K562 (cell line): ENCODE results near the gene B3GNT9. TPM values are rescaled to one million over a fixed set of nuclear protein-coding genes. Genes with fewer than 3 reads are reported as not detected.

Experiments
- CAMTA2 ChIP-seq: fragments of 250-450 bp; sonication (Bioruptor Pico); conservative IDR thresholded peaks from 2 replicates; pipeline ENCODE4 v1.5.1; 2022
- HLTF ChIP-seq: fragments of 450-650 bp; IDR thresholded peaks from 2 replicates; pipeline ENCODE4 v1.6.1; 2016
- KAT8 ChIP-seq: fragments of 450-650 bp; IDR thresholded peaks from 2 replicates; pipeline ENCODE4 v1.6.1; 2016; ENCODE audit warnings: low read depth, mild to moderate bottlenecking
- LARP7 ChIP-seq: fragments of 450-650 bp; IDR thresholded peaks from 2 replicates; pipeline ENCODE4 v1.6.1; 2016
- MCM2 ChIP-seq: fragments of 450-650 bp; IDR thresholded peaks from 2 replicates; pipeline ENCODE4 v1.6.1; 2017; ENCODE audit warnings: low read depth, mild to moderate bottlenecking
- RB1 ChIP-seq: fragments of 450-650 bp; IDR thresholded peaks from 2 replicates; pipeline ENCODE4 v1.6.1; 2017; ENCODE audit warnings: low read depth, mild to moderate bottlenecking
- STAG1 ChIP-seq: sonication (generic); formaldehyde crosslinking; IDR thresholded peaks from 2 replicates; pipeline ENCODE4 v1.5.0; 2020; ENCODE audit warnings: missing genetic modification reagents, borderline replicate concordance
- ZC3H4 ChIP-seq: sonication (generic); formaldehyde crosslinking; IDR thresholded peaks from 2 replicates; pipeline ENCODE4 v1.9.0; 2021; ENCODE audit warnings: missing genetic modification reagents, borderline replicate concordance
- ZFP1 ChIP-seq: fragments of 450-650 bp; formaldehyde crosslinking; IDR thresholded peaks from 2 replicates; pipeline ENCODE4 v1.4.0; 2020; ENCODE audit warnings: mild to moderate bottlenecking, mixed read lengths
- ZNF75A ChIP-seq: fragments of 450-650 bp; formaldehyde crosslinking; IDR thresholded peaks from 2 replicates; pipeline ENCODE4 v1.4.0; 2020; ENCODE audit warnings: mild to moderate bottlenecking
- ZNF785 ChIP-seq: fragments of 250-450 bp; sonication (Bioruptor Pico); IDR thresholded peaks from 2 replicates; pipeline ENCODE4 v1.4.0; 2020; ENCODE audit warnings: mild to moderate bottlenecking
- ZNF830 ChIP-seq: fragments of 250-450 bp; sonication (Bioruptor Pico); IDR thresholded peaks from 2 replicates; pipeline ENCODE4 v1.5.0; 2021; ENCODE audit warnings: mild to moderate bottlenecking
- polyA plus RNA-seq, 8 experiments: library from polyadenylated mRNA; depleted of rRNA in 4 of 8; stranded (reverse) in 5 of 8; unstranded in 3 of 8; fragments of >200 nt; fragmentation: Nextera tagmentation in 2 of 8; fragmentation: Illumina TruSeq in 1 of 8; extraction: Ambion mirVana in 2 of 8; extraction: Trizol in 1 of 8; gene quantifications; 2 replicates each; pipeline versions ENCODE4 v1.2.1 to v1.2.3, GENCODE V29; 2011 to 2014; ENCODE audit warnings: inconsistent platforms in 1 of 8, missing spikeins in 1 of 8
- total RNA-seq, 7 experiments: library from RNA; depleted of rRNA in 6 of 7; stranded (reverse); fragments of >200 nt in 6 of 7; fragmentation: Illumina TruSeq in 2 of 7; extraction: Trizol in 2 of 7; gene quantifications; 2 replicates each; pipeline versions ENCODE4 v1.2.1 to v1.2.3, GENCODE V29; 2011 to 2021; ENCODE audit warnings: low replicate concordance in 1 of 7
- TF ChIP-seq, protein P1 (sequence below): IDR thresholded peaks from 3 replicates; pipeline ENCODE4 v1.6.1; 2011; ENCODE audit warnings: borderline replicate concordance, mild to moderate bottlenecking, moderate library complexity; ENCODE audit not compliant: insufficient read length; ENCODE audit errors: extremely low read depth
- TF ChIP-seq, protein P2 (sequence below): fragments of 450-650 bp; formaldehyde crosslinking; IDR thresholded peaks from 2 replicates; pipeline ENCODE4 v1.4.0; 2020; ENCODE audit warnings: mild to moderate bottlenecking
- TF ChIP-seq, protein P3 (sequence below): fragments of 250-450 bp; sonication (Bioruptor Pico); IDR thresholded peaks from 2 replicates; pipeline ENCODE4 v1.8.0; 2022; ENCODE audit warnings: inconsistent platforms, mild to moderate bottlenecking, moderate library complexity, borderline replicate concordance
- TF ChIP-seq, protein P4 (sequence below): fragments of 250-450 bp; sonication (Bioruptor Pico); IDR thresholded peaks from 2 replicates; pipeline ENCODE4 v1.5.0; 2021; ENCODE audit warnings: mild to moderate bottlenecking, moderate library complexity
- TF ChIP-seq, protein P5 (sequence below): fragments of 450-650 bp; IDR thresholded peaks from one replicate; pipeline ENCODE4 v1.6.1; 2018; ENCODE audit warnings: mild to moderate bottlenecking, moderate library complexity; ENCODE audit not compliant: partially characterized antibody

Gene B3GNT9
- total and polyA plus RNA-seq, 9 of the 15 experiments (the other 6 are each of a cell fraction or from before 2014, with no cell fraction given) = 0.01 to 1.8 (median 1.1) TPM; not detected in 1

DNA sequence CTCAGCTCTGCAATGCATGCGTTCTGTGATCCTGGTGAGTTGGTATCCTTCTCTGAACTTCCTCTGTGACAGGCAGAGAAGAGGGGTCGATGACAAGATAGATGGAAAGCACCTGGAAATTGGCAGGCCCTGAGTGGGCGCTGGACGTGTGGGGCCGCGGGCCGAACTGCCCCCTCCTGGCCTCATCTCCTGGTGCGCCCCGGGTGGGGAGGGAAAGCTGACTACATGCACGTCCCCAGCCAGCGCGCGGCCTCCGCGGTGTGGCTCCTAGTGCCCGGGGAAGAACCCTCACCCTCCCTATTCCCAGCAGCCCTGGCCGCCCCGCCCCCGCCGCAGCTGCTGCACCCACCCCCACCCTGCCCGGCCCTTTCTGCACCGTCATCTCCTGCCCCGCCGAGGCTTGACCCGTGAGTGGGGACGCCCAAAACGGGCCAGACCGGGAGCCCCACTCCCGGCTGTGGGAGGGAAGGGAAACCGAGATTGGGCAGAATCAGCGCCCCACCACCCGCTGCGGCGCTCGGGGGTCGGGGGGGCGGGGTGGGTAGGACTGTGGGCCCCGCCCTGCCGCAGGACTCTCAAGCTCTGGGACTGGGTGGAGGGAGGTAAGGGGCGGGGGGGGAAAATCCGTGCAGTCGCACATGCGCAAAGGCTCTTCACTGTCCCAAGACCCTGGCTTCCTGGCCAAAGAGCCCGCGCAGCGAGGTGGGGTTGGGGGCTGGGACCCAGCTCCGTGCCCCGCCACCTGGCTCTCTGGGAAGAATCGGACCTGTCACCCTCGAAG lies 19.6 kb upstream of the B3GNT9 start, which contains the start of gene NOL3 (continued):
- TF ChIP-seq, protein P1, sequence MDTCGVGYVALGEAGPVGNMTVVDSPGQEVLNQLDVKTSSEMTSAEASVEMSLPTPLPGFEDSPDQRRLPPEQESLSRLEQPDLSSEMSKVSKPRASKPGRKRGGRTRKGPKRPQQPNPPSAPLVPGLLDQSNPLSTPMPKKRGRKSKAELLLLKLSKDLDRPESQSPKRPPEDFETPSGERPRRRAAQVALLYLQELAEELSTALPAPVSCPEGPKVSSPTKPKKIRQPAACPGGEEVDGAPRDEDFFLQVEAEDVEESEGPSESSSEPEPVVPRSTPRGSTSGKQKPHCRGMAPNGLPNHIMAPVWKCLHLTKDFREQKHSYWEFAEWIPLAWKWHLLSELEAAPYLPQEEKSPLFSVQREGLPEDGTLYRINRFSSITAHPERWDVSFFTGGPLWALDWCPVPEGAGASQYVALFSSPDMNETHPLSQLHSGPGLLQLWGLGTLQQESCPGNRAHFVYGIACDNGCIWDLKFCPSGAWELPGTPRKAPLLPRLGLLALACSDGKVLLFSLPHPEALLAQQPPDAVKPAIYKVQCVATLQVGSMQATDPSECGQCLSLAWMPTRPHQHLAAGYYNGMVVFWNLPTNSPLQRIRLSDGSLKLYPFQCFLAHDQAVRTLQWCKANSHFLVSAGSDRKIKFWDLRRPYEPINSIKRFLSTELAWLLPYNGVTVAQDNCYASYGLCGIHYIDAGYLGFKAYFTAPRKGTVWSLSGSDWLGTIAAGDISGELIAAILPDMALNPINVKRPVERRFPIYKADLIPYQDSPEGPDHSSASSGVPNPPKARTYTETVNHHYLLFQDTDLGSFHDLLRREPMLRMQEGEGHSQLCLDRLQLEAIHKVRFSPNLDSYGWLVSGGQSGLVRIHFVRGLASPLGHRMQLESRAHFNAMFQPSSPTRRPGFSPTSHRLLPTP = no peak
- no peak for TF ChIP-seq ZC3H4 (CRISPR knock-in tag)
- TF ChIP-seq, protein P2, sequence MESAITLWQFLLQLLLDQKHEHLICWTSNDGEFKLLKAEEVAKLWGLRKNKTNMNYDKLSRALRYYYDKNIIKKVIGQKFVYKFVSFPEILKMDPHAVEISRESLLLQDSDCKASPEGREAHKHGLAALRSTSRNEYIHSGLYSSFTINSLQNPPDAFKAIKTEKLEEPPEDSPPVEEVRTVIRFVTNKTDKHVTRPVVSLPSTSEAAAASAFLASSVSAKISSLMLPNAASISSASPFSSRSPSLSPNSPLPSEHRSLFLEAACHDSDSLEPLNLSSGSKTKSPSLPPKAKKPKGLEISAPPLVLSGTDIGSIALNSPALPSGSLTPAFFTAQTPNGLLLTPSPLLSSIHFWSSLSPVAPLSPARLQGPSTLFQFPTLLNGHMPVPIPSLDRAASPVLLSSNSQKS = no peak
- no peak for TF ChIP-seq ZNF75A
- no peak for TF ChIP-seq MCM2
- no peak for TF ChIP-seq CAMTA2 (CRISPR knock-in tag)
- no peak for TF ChIP-seq STAG1 (CRISPR knock-in tag)
- no peak for TF ChIP-seq ZFP1 (CRISPR knock-in tag)
- TF ChIP-seq LARP7 = no peak
- TF ChIP-seq, protein P3, sequence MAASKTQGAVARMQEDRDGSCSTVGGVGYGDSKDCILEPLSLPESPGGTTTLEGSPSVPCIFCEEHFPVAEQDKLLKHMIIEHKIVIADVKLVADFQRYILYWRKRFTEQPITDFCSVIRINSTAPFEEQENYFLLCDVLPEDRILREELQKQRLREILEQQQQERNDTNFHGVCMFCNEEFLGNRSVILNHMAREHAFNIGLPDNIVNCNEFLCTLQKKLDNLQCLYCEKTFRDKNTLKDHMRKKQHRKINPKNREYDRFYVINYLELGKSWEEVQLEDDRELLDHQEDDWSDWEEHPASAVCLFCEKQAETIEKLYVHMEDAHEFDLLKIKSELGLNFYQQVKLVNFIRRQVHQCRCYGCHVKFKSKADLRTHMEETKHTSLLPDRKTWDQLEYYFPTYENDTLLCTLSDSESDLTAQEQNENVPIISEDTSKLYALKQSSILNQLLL (CRISPR knock-in tag) = no peak
- TF ChIP-seq, protein P4, sequence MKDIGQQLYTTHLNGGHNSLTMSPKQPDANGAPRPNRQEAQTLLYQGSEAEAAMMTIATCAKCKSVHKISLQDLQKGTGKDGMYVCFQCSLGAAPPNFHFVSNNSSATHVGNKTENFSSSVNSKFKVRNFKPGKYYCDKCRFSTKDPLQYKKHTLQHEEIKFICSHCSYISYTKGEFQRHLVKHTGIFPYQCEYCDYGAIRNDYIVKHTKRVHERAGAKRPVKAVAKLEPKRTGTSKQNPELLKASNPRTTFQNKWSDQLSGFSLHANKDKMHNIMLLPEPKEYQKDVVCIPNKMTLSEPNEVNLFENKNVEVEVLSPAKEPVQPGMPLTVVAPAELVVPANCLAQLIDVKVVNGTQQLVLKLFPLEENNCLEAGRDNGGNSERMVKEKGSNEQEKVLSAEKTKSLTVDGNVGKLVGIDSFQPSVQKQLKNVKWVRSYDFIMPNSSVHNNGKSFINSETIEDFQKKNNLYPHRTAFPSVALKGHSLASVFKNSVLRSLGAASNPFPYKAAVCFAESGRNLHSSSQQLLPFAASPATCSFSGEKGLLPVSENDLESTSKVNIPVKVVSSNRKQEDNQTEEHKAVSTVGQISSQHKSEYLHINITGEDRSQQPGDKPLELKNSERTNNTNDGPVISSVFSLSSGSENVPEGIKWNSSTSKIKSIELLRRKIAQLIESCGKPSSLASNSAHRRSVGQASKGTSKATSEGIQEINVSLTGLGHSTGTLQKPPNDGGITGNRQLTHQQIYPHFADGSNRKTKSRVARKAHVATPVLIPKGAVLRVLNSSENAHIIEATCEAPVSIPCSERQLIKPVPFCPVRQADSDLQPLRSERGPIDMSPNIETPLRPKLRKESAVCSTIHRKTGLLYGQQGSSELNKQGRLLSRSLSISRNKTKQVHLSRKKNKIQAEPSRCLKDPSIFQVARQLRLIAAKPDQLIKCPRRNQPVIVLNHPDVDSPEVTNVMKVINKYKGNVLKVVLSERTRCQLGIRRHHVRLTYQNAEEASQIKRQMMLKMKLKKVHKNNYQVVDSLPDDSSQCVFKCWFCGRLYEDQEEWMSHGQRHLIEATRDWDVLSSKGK (CRISPR knock-in tag) = no peak
- no peak for TF ChIP-seq ZNF785 (CRISPR knock-in tag)
- no peak for TF ChIP-seq HLTF
- no peak for TF ChIP-seq ZNF830
- TF ChIP-seq, protein P5, sequence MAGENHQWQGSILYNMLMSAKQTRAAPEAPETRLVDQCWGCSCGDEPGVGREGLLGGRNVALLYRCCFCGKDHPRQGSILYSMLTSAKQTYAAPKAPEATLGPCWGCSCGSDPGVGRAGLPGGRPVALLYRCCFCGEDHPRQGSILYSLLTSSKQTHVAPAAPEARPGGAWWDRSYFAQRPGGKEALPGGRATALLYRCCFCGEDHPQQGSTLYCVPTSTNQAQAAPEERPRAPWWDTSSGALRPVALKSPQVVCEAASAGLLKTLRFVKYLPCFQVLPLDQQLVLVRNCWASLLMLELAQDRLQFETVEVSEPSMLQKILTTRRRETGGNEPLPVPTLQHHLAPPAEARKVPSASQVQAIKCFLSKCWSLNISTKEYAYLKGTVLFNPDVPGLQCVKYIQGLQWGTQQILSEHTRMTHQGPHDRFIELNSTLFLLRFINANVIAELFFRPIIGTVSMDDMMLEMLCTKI = no peak
- TF ChIP-seq KAT8 = no peak
- TF ChIP-seq RB1 = no peak
